Measurements from ENCODE around the gene MACROD2. TPM values are rescaled to one million over a fixed set of nuclear protein-coding genes. Genes with fewer than 3 reads are reported as not detected.

MACROD2 gene
- polyA plus RNA-seq, 1 donor (not counting 4 experiments of a cell fraction or from before 2014, with no cell fraction given) = 0.71 TPM

DNA sequence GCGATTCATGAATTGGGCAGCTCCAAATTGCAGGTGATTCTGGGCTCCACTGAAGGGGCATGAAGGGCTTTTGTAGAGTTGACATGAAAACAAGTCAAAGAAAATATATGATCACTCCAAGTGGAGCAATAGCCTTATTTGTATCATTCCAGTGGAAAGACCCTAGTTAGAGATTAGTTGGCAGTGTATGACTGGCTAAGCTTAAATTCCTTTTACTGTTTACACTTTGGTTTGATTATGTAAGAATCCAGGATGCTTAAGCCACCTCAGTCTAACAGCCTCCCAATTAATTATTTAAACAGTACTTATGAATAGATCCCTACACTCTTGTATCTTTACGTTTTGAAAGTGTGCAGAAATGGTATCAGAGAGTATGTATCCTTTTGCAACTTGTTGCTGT lies 1865.5 kb downstream of the MACROD2 start:
- dilution Hi-C loops (cut with MboI; ENCODE audit: extremely low pct_ligation_motif_present, low sequenced_read_pairs) = no loop called here
- no peak overlapping the region for H2AFZ ChIP-seq (ENCODE audit: control insufficient read depth, low read length)
- no peak for DNase-seq (ENCODE audit: low read depth, low spot score)
- H3K27ac ChIP-seq (ENCODE audit: control insufficient read depth, insufficient read depth, low read length) = no peak overlapping the region
- no peak overlapping the region for H3K9ac ChIP-seq (ENCODE audit: control insufficient read depth, extremely low read depth, insufficient read depth, low read length)
- no peak for FAIRE-seq
- no peak overlapping the region for H3K4me2 ChIP-seq (ENCODE audit: control insufficient read depth, extremely low read depth, insufficient read depth, low read depth, low read length)
- no peaks in the 10 kb centered on the region for H3K4me1 ChIP-seq (ENCODE audit: control insufficient read depth, extremely low read depth, insufficient read depth, low read length)
- no peaks in the 10 kb centered on the region for H3K36me3 ChIP-seq (ENCODE audit: control insufficient read depth in 2 of 2, extremely low read depth in 1 of 2, insufficient read depth in 2 of 2, low read length in 2 of 2)
- no peaks in the 10 kb centered on the region for H4K20me1 ChIP-seq (ENCODE audit: control insufficient read depth, extremely low read depth, insufficient read depth, low read length)
- no peak for TF ChIP-seq CTCF (optimal IDR thresholded peaks at IDR 0.05 in 1 of 3, IDR thresholded peaks at IDR 0.05 in 1 of 3, conservative IDR thresholded peaks at IDR 0.05 in 1 of 3; ENCODE audit: extremely low read depth in 1 of 3, insufficient read depth in 2 of 3, low read length in 3 of 3)
- no peak for TF ChIP-seq EZH2 (IDR thresholded peaks at IDR 0.05; ENCODE audit: low read length)
- no peak overlapping the region for H3K4me3 ChIP-seq (ENCODE audit: control insufficient read depth in 2 of 3, extremely low read depth in 1 of 3, insufficient read depth in 2 of 3, low read depth in 1 of 3, low read length in 3 of 3)
- no peaks in the 10 kb centered on the region for H3K9me1 ChIP-seq (ENCODE audit: control insufficient read depth, extremely low read depth, insufficient read depth, low read length)
- H3K79me2 ChIP-seq (ENCODE audit: control insufficient read depth, insufficient read depth, low read length) = no peaks in the 10 kb centered on the region
- H3K27me3 ChIP-seq (ENCODE audit: control insufficient read depth, extremely low read depth, insufficient read depth, low read length) = no peaks in the 10 kb centered on the region
- H3K9me3 ChIP-seq (ENCODE audit: control insufficient read depth, low read depth, low read length) = no peaks in the 10 kb centered on the region

DNA sequence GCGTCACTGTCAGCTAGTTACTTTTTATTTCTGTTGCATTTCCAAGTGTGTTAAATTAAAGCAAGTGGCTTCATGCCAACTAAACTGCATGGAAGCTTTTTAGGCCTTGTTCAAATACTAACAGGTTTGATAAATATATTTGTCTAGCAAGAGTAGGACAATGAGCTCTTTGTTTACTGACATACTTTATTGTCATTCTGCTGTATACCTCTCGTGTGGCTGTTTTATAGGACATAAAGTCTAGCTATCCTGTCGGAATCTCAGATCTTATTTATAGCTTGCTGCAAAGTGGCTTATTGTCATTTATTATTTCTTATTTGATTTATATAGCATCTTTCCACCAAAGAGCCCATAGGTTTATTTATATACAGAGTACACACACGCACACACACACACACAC lies 1866.9 kb downstream of the MACROD2 start:
- H3K36me3 ChIP-seq (ENCODE audit: control insufficient read depth in 2 of 2, extremely low read depth in 1 of 2, insufficient read depth in 2 of 2, low read length in 2 of 2) = no peaks in the 10 kb centered on the region
- H3K27ac ChIP-seq (ENCODE audit: control insufficient read depth, insufficient read depth, low read length) = no peak overlapping the region
- H2AFZ ChIP-seq (ENCODE audit: control insufficient read depth, low read length) = no peak overlapping the region
- H3K27me3 ChIP-seq (ENCODE audit: control insufficient read depth, extremely low read depth, insufficient read depth, low read length) = no peaks in the 10 kb centered on the region
- dilution Hi-C loops (cut with MboI; ENCODE audit: extremely low pct_ligation_motif_present, low sequenced_read_pairs) = no loop called here
- no peaks in the 10 kb centered on the region for H4K20me1 ChIP-seq (ENCODE audit: control insufficient read depth, extremely low read depth, insufficient read depth, low read length)
- H3K9me1 ChIP-seq (ENCODE audit: control insufficient read depth, extremely low read depth, insufficient read depth, low read length) = no peaks in the 10 kb centered on the region
- H3K9me3 ChIP-seq (ENCODE audit: control insufficient read depth, low read depth, low read length) = no peaks in the 10 kb centered on the region
- no peaks in the 10 kb centered on the region for H3K79me2 ChIP-seq (ENCODE audit: control insufficient read depth, insufficient read depth, low read length)
- FAIRE-seq = no peak
- TF ChIP-seq CTCF (optimal IDR thresholded peaks at IDR 0.05 in 1 of 3, IDR thresholded peaks at IDR 0.05 in 1 of 3, conservative IDR thresholded peaks at IDR 0.05 in 1 of 3; ENCODE audit: extremely low read depth in 1 of 3, insufficient read depth in 2 of 3, low read length in 3 of 3) (no peak), EZH2 (IDR thresholded peaks at IDR 0.05; ENCODE audit: low read length) (no peak)
- H3K9ac ChIP-seq (ENCODE audit: control insufficient read depth, extremely low read depth, insufficient read depth, low read length) = no peak overlapping the region
- DNase-seq (ENCODE audit: low read depth, low spot score) = no peak
- H3K4me2 ChIP-seq (ENCODE audit: control insufficient read depth, extremely low read depth, insufficient read depth, low read depth, low read length) = no peak overlapping the region
- no peaks in the 10 kb centered on the region for H3K4me1 ChIP-seq (ENCODE audit: control insufficient read depth, extremely low read depth, insufficient read depth, low read length)
- no peak overlapping the region for H3K4me3 ChIP-seq (ENCODE audit: control insufficient read depth in 2 of 3, extremely low read depth in 1 of 3, insufficient read depth in 2 of 3, low read depth in 1 of 3, low read length in 3 of 3)
